Type B pancreatic cell (in vitro differentiated cells): Measurements from ENCODE around the gene PRKCA. TPM values are rescaled to one million over a fixed set of nuclear protein-coding genes. Genes with fewer than 3 reads are reported as not detected.
"Not testable (repeated sequence)": the region's sequence is repeated elsewhere in the genome, so short reads cannot be mapped to it uniquely, and the experiment has no call there.

Source experiments
- DNase-seq: peaks from one replicate; pipeline ENCODE4 v3.0.0; 2021; ENCODE audit warnings: mixed read lengths; ENCODE audit not compliant: unreplicated experiment; ENCODE audit errors: extremely low spot score
- H3K27ac Mint-ChIP-seq: 2 replicates; pipeline ENCODE4 v1.8.0; 2021; ENCODE audit warnings: mild to moderate bottlenecking, mixed read lengths
- H3K27me3 Mint-ChIP-seq: 2 replicates; pipeline ENCODE4 v1.8.0; 2021; ENCODE audit warnings: mixed read lengths
- H3K36me3 Mint-ChIP-seq: 2 replicates; pipeline ENCODE4 v1.8.0; 2021; ENCODE audit warnings: mixed read lengths
- H3K4me1 Mint-ChIP-seq: one replicate; pipeline ENCODE4 v1.8.0; 2021; ENCODE audit warnings: mixed read lengths; ENCODE audit not compliant: unreplicated experiment
- H3K4me3 Mint-ChIP-seq: 2 replicates; pipeline ENCODE4 v1.8.0; 2021; ENCODE audit warnings: mild to moderate bottlenecking, mixed read lengths
- H3K9me3 Mint-ChIP-seq: 2 replicates; pipeline ENCODE4 v1.8.0; 2021; ENCODE audit warnings: mixed read lengths
- total RNA-seq: library from RNA; stranded (reverse); gene quantifications from 2 replicates; pipeline ENCODE4 v1.2.1, GENCODE V29; 2021; ENCODE audit warnings: low replicate concordance
- TF ChIP-seq, protein P1 (sequence below): fragments of 200-600 bp; sonication (generic); conservative IDR thresholded peaks from 2 replicates; pipeline ENCODE4 v1.5.0; 2021; ENCODE audit warnings: antibody characterized with exemption, mild to moderate bottlenecking

The PRKCA gene
- total RNA-seq, 1 donor from 2014 or later = 16.1 TPM

DNA sequence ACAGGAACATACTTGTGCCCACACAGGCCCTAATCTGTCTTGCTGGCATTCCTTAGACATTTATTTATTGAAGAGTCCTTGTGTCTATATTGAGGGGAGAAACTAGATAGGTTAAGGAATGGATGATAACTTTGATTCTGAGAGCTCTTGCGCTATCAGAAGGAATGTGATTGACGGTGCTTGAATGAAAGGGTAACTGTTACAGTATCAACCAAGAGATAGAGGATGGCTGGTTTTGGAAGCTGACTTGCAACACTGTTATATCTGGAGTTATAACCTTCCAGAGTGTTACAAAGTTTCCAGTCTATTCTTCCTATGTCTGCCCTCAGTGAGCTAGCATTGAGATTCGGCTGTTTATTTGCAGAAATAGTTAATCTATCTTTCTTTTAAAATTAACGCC lies 36.5 kb downstream of the PRKCA start:
- Mint-ChIP-seq H3K4me1 (peaks cover 46% of the 10 kb centered on the region), H3K36me3 (no peaks in the 10 kb centered on the region), H3K4me3 (no peak overlapping the region)

DNA sequence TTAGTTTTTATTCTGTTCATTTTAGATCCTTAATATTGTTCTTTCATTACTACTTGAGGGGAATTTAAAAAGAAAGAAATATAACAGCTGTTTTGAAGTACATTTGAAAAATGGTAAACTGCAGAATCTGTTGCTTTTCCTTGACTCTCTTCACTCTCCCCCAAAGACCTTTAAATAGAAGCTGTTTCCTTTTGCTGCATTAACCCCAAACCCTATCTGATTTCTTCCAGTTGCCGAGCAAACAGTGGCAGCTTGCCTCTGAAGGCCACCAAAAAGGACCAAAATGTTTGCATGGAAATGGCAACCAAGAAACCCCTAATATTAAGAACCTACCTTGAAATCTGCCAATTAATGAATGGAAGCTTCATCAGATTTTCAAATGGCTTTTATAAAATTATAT lies 37.1 kb downstream of the PRKCA start:
- Mint-ChIP-seq H3K4me3 (no peak overlapping the region), H3K27me3 (no peaks in the 10 kb centered on the region), H3K4me1 (peaks cover 46% of the 10 kb centered on the region), H3K9me3 (no peaks in the 10 kb centered on the region), H3K36me3 (no peaks in the 10 kb centered on the region), H3K27ac (no peak overlapping the region)
- no peak for DNase-seq
- TF ChIP-seq, protein P1, sequence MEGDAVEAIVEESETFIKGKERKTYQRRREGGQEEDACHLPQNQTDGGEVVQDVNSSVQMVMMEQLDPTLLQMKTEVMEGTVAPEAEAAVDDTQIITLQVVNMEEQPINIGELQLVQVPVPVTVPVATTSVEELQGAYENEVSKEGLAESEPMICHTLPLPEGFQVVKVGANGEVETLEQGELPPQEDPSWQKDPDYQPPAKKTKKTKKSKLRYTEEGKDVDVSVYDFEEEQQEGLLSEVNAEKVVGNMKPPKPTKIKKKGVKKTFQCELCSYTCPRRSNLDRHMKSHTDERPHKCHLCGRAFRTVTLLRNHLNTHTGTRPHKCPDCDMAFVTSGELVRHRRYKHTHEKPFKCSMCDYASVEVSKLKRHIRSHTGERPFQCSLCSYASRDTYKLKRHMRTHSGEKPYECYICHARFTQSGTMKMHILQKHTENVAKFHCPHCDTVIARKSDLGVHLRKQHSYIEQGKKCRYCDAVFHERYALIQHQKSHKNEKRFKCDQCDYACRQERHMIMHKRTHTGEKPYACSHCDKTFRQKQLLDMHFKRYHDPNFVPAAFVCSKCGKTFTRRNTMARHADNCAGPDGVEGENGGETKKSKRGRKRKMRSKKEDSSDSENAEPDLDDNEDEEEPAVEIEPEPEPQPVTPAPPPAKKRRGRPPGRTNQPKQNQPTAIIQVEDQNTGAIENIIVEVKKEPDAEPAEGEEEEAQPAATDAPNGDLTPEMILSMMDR = no peak

More for the DNA sequence above, 36.5 kb downstream of the PRKCA start:
- no peak for DNase-seq
- no peak overlapping the region for H3K27ac Mint-ChIP-seq
- H3K9me3 Mint-ChIP-seq = no peaks in the 10 kb centered on the region
- no peaks in the 10 kb centered on the region for H3K27me3 Mint-ChIP-seq
- TF ChIP-seq, protein P1 = no peak

DNA sequence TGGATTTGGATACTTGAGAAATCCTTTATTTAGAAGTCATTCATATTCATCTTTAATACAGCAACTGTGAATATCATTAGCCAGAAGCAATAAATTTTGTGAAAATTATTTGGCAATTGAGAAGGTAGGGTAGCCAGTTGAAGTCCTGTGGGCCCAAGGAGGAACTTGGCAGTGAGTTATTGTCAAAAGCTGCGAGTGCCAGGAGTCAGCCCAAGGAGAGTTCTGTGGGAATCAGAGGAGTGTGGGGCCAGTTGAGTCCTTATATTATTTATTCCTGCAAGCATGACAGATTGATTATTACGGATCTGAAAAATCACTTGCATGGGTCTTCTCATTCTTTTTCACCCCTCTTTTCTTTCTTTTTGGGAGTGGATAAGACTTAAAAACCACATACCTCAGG lies 38.3 kb downstream of the PRKCA start:
- Mint-ChIP-seq H3K4me3 (no peak overlapping the region), H3K36me3 (no peaks in the 10 kb centered on the region), H3K27ac (no peak overlapping the region), H3K9me3 (no peaks in the 10 kb centered on the region), H3K27me3 (no peaks in the 10 kb centered on the region), H3K4me1 (peaks cover 54% of the 10 kb centered on the region)
- TF ChIP-seq, protein P1 = no peak
- DNase-seq = no peak

DNA sequence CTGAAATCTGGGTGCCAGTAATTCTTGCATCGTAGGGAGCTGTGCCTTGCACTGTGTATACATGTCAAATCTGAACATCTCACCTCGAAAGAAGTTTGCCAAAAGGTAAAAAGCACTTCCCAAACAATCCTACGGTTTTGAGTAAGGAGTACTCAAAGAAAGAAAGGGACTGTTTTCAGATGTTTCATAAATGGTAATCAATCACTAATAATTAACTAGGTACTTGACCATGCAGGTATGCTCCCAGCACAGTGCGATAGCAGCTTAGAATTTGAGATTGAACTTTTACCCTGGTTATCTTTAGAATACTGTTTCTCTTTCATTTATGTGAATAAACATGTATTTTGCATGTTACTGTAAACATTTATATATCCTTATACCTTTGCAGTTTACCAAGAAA lies 39.0 kb downstream of the PRKCA start:
- Mint-ChIP-seq H3K36me3 (no peaks in the 10 kb centered on the region), H3K27me3 (no peaks in the 10 kb centered on the region), H3K4me3 (peak overlapping the region; percentile 57), H3K27ac (peak overlapping the region; percentile 55), H3K9me3 (no peaks in the 10 kb centered on the region), H3K4me1 (peaks cover 54% of the 10 kb centered on the region)
- no peak for DNase-seq
- TF ChIP-seq, protein P1 = no peak

DNA sequence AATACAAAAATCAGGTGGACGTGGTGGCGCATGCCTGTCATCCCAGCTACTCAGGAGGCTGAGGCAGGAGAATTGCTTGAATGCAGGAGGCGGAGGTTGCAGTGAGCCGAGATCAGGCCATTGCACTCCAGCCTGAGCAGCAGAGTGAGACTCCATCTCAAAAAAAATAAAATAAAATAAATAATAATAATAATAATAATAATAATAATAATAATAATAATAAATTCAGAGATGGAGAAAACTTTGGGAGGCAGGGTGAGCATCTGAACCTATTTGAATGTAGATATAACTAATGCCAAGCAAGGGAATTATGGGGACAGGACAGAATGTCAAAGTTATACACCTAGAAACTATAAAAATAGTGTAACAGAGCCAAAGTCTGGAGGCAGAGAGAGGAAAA lies 39.9 kb downstream of the PRKCA start:
- not testable (repeated sequence) for H3K27ac Mint-ChIP-seq, H3K36me3 Mint-ChIP-seq, H3K9me3 Mint-ChIP-seq, H3K4me3 Mint-ChIP-seq, H3K27me3 Mint-ChIP-seq, DNase-seq
- H3K4me1 Mint-ChIP-seq = peaks cover 58% of the 10 kb centered on the region

DNA sequence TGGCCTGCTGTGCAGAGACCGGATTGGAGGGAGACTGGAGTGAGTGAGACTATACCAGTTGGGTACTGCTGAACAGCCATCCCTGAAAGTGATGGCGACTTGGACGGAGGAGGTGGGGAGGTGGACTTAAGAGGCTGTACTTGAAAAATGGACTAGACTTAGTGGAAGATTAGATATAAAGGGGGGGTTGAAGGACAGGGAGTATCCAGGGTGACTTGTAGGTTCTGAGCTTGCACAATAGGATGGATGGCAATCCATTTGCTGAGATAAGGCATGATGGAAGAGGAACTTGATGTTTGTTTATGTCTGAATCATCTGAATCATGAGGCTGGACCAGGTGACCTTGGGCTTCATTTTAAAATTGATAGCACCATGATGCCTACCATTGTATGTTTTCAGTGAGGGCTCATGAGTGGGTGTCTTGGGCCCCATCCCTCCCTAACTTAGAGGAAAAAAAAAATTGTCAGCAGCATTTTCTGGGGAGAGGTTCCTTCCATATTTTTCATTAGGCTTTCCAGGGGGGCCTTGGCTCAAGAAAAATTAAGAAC lies 41.2 kb downstream of the PRKCA start:
- H3K4me3 Mint-ChIP-seq = no peak overlapping the region
- no peaks in the 10 kb centered on the region for H3K27me3 Mint-ChIP-seq
- no peak overlapping the region for H3K27ac Mint-ChIP-seq
- TF ChIP-seq, protein P1 = no peak
- no peak for DNase-seq
- H3K9me3 Mint-ChIP-seq = no peaks in the 10 kb centered on the region
- no peaks in the 10 kb centered on the region for H3K36me3 Mint-ChIP-seq
- peaks cover 56% of the 10 kb centered on the region for H3K4me1 Mint-ChIP-seq
